ENCODE results near the gene SYPL2. TPM values are rescaled to one million over a fixed set of nuclear protein-coding genes. Genes with fewer than 3 reads are reported as not detected.

The SYPL2 gene
- total RNA-seq, 3 donors from 2014 or later = 0.44 to 1.4 (median 0.66) TPM

GRCh38 chr1:109432336-109432735, 34.0 kb upstream of the SYPL2 start:
- intact Hi-C loops (cut with DNase I; ENCODE audit: low total_unique reads) = loop anchor here (5.0 kb wide), 1 partner anchor 350 kb away; no protein-coding TSS in a partner anchor
- Histone ChIP-seq H3K27me3 (no peaks in the 10 kb centered on the region), H3K36me3 (no peaks in the 10 kb centered on the region), H3K9me3 (no peaks in the 10 kb centered on the region), H3K27ac (no peak overlapping the region), H3K4me3 (no peak overlapping the region), H3K4me1 (no peaks in the 10 kb centered on the region)
- DNase-seq (ENCODE audit: low spot score in 2 of 2) = no peak
- no peak for TF ChIP-seq POLR2AphosphoS5 (IDR thresholded peaks at IDR 0.05)

GRCh38 chr1:109433322-109433721, 33.0 kb upstream of the SYPL2 start:
- intact Hi-C loops (cut with DNase I; ENCODE audit: low total_unique reads) = loop anchor here (5.0 kb wide), 1 partner anchor 349 kb away; no protein-coding TSS in a partner anchor
- TF ChIP-seq POLR2A (IDR thresholded peaks at IDR 0.05) = no peak
- TF ChIP-seq POLR2AphosphoS5 (IDR thresholded peaks at IDR 0.05) = no peak
- no peak for TF ChIP-seq CTCF (IDR thresholded peaks at IDR 0.05)

GRCh38 chr1:109434484-109434883, 31.9 kb upstream of the SYPL2 start:
- Histone ChIP-seq H3K36me3 (no peaks in the 10 kb centered on the region), H3K27me3 (no peaks in the 10 kb centered on the region), H3K4me1 (no peaks in the 10 kb centered on the region), H3K9me3 (no peaks in the 10 kb centered on the region), H3K27ac (no peak overlapping the region), H3K4me3 (no peak overlapping the region)
- DNase-seq (ENCODE audit: low spot score in 2 of 2) = no peak
- intact Hi-C loops (cut with DNase I; ENCODE audit: low total_unique reads) = loop anchor here (5.0 kb wide), 1 partner anchor 348 kb away; no protein-coding TSS in a partner anchor
- TF ChIP-seq POLR2A (IDR thresholded peaks at IDR 0.05) (no peak), POLR2AphosphoS5 (IDR thresholded peaks at IDR 0.05) (no peak), CTCF (IDR thresholded peaks at IDR 0.05) (no peak)

More at GRCh38 chr1:109433322-109433721, 33.0 kb upstream of the SYPL2 start:
- H3K4me1 ChIP-seq = no peaks in the 10 kb centered on the region
- DNase-seq (ENCODE audit: low spot score in 2 of 2) = no peak
- no peak overlapping the region for H3K4me3 ChIP-seq
- no peaks in the 10 kb centered on the region for H3K36me3 ChIP-seq
- no peaks in the 10 kb centered on the region for H3K27me3 ChIP-seq
- no peaks in the 10 kb centered on the region for H3K9me3 ChIP-seq
- no peak overlapping the region for H3K27ac ChIP-seq

- intact Hi-C loops (cut with DNase I; ENCODE audit: low total_unique reads) = no loop called here
- Histone ChIP-seq H3K4me1 (no peaks in the 10 kb centered on the region), H3K27me3 (peaks cover 0 to 12% of the 10 kb centered on the region in 2 donors), H3K9me3 (no peaks in the 10 kb centered on the region), H3K36me3 (no peaks in the 10 kb centered on the region), H3K27ac (no peak overlapping the region), H3K4me3 (no peak overlapping the region)
- no peak for TF ChIP-seq CTCF (IDR thresholded peaks at IDR 0.05)
- TF ChIP-seq POLR2AphosphoS5 (IDR thresholded peaks at IDR 0.05) = no peak
- TF ChIP-seq POLR2A (IDR thresholded peaks at IDR 0.05) = no peak
- no peak for DNase-seq (ENCODE audit: low spot score in 2 of 2)
Measured at GRCh38 chr1:109438798-109439297, 27.5 kb upstream of the SYPL2 start.

GRCh38 chr1:109441069-109441468, 25.3 kb upstream of the SYPL2 start:
- H3K36me3 ChIP-seq = no peaks in the 10 kb centered on the region
- DNase-seq (ENCODE audit: low spot score in 2 of 2) = no peak
- no peaks in the 10 kb centered on the region for H3K9me3 ChIP-seq
- H3K27ac ChIP-seq = no peak overlapping the region
- no peak overlapping the region for H3K4me3 ChIP-seq
- H3K4me1 ChIP-seq = no peaks in the 10 kb centered on the region
- peaks cover 0 to 21% of the 10 kb centered on the region in 2 donors for H3K27me3 ChIP-seq
- TF ChIP-seq POLR2AphosphoS5 (IDR thresholded peaks at IDR 0.05) = no peak
- no peak for TF ChIP-seq CTCF (IDR thresholded peaks at IDR 0.05)
- TF ChIP-seq POLR2A (IDR thresholded peaks at IDR 0.05) = no peak
- intact Hi-C loops (cut with DNase I; ENCODE audit: low total_unique reads) = no loop called here
